HL-60 (cell line): ENCODE measurements around the gene MAP3K14.

Experiments used
- CTCF ChIP-seq: IDR thresholded peaks from one replicate; pipeline ENCODE4 v1.5.1; 2011; ENCODE audit warnings: low read length, control low read depth, inconsistent platforms; ENCODE audit not compliant: insufficient read depth
- POLR2AphosphoS5 ChIP-seq: IDR thresholded peaks from 2 replicates; pipeline ENCODE4 v1.6.1; 2012; ENCODE audit warnings: low read depth

DNA sequence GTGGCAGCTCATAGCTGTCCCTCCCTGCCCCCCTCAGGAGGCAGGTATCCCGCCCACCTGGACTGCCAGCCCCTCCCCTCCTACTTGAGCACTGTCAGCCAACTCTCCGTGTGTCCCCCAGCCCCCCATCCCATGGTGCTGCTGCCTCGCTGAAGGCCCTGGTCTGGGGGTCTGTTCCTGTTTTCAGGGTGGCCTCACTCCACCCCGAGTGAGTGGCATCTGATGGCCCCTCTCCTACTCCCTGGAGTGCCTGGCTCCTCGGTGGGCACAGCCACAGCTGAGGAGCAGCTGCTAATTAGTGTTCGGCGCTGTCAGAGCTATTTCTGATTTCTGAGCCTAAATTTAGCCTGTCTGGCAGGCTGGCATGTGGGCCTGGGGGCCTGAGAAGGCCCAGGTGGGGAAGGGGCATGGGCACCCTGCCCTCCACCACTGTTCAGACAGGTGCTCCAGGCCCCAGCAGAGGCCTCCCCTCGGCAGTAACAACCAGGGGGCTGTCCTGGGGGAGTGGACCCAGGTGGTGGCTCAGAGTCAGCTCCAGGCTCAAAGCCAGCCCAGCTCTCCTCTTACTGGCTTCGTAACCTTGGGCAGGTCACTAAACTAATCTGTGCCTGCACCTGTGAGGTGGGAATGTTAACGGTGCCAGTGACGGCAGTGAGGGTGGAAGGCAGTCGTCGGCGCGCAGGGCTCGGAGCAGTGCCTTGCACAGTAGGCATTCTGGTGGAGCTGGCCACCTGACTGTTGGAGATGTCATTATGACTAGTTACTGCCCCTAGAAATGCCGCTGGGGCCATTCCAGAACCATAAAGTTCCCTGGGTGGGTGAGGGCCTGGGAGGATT lies 88.7 kb downstream of the MAP3K14 start:
- TF ChIP-seq CTCF (no peak), POLR2AphosphoS5 (no peak)
